K562 (cell line): ENCODE results near the gene LPAR5. TPM values are rescaled to one million over a fixed set of nuclear protein-coding genes. Genes with fewer than 3 reads are reported as not detected.

ENCODE experiments used
- ATAC-seq: fragments of 200-7000 bp; cut with Tn5 transposase; 3 replicates; pipeline ENCODE4 v1.9.1; 2020; ENCODE audit warnings: moderate library complexity
- BruUV-seq: library from RNA; stranded (reverse); fragments of 400-500 nt; replicated peaks from 2 replicates; lab custom pipeline; 2021; lab: Mats Ljungman, UMichigan
- CTCF ChIA-PET: fragments of 300-600 bp; formaldehyde crosslinking; extraction: SDS; loops from one replicate; lab custom pipeline; 2021; ENCODE audit warnings: low intra/inter-chr PET ratio; lab: Yijun Ruan, JAX
- POLR2A ChIA-PET: fragments of 300-600, 350-650 bp; sonication (Branson Sonifier 250); formaldehyde crosslinking; extraction: SDS; loops from one replicate; lab custom pipeline; 2021; ENCODE audit warnings: antibody characterized with exemption, inconsistent platforms; lab: Yijun Ruan, JAX
- DNase-seq, 4 experiments: peaks; one replicate each; pipeline versions ENCODE4 v3.0.0 to v3.0.0-alpha.2; 2011 to 2018; ENCODE audit warnings: low spot score in 3 of 4, mixed read lengths in 3 of 4; ENCODE audit errors: extremely low read depth in 1 of 4
- FAIRE-seq: peaks from 2 replicates; lab custom pipeline; 2011; peaks lifted over from hg19 to GRCh38; lab: Jason Lieb, UNC
- H2AFZ ChIP-seq: 2 replicates; pipeline ENCODE4 v1.6.0; 2011; ENCODE audit warnings: low read depth, low read length, control low read depth, inconsistent platforms
- H3K27ac ChIP-seq: fragments of 200-600 bp; 3 replicates; pipeline ENCODE4 v1.8.0; 2011; ENCODE audit warnings: low read depth, mild to moderate bottlenecking, control low read depth, inconsistent platforms, low read length, moderate library complexity, mixed read lengths; ENCODE audit errors: extremely low read depth
- H3K27me3 ChIP-seq, 2 experiments: fragments of 300-600 bp in 1 of 2; 2 replicates in 1 of 2; 3 replicates in 1 of 2; pipeline versions ENCODE4 v1.6.0 to v1.8.0; 2011; ENCODE audit warnings: inconsistent platforms in 2 of 2, low read length in 2 of 2, mild to moderate bottlenecking in 1 of 2, mixed read lengths in 1 of 2, moderate library complexity in 1 of 2; ENCODE audit not compliant: control insufficient read depth in 2 of 2, insufficient read depth in 2 of 2
- H3K36me3 ChIP-seq: fragments of 300-600 bp; 3 replicates; pipeline ENCODE4 v1.8.0; 2011; ENCODE audit warnings: mild to moderate bottlenecking, low read length, inconsistent platforms; ENCODE audit not compliant: control insufficient read depth, insufficient read depth
- H3K4me1 ChIP-seq, 2 experiments: fragments of 200-600 bp in 1 of 2; replicated peaks in 1 of 2; 2 replicates in 1 of 2; 3 replicates in 1 of 2; pipeline versions ENCODE4 v1.5.1 to v1.8.0; 2011; ENCODE audit warnings: inconsistent platforms in 2 of 2, low read length in 2 of 2, mild to moderate bottlenecking in 1 of 2, mixed read lengths in 1 of 2, moderate library complexity in 1 of 2; ENCODE audit not compliant: control insufficient read depth in 2 of 2, insufficient read depth in 2 of 2
- H3K4me2 ChIP-seq: 2 replicates; pipeline ENCODE4 v1.6.1; 2011; ENCODE audit warnings: low read length, control low read depth, inconsistent platforms, mixed read lengths; ENCODE audit not compliant: insufficient read depth
- H3K4me3 ChIP-seq: fragments of 200-600 bp; sonication (generic), shearing (Covaris generic); 2 replicates; pipeline ENCODE4 v1.5.1; 2016; ENCODE audit warnings: control low read depth, inconsistent platforms
- H3K79me2 ChIP-seq: fragments of 200-600 bp; 3 replicates; pipeline ENCODE4 v1.8.0; 2011; ENCODE audit warnings: low read length, inconsistent platforms; ENCODE audit not compliant: control insufficient read depth, insufficient read depth
- H3K9ac ChIP-seq, 2 experiments: 2 replicates each; pipeline versions ENCODE4 v1.6.0 to v1.6.1; 2011; ENCODE audit warnings: low read depth in 2 of 2, low read length in 2 of 2, control low read depth in 1 of 2, inconsistent platforms in 1 of 2, mild to moderate bottlenecking in 1 of 2, mixed read lengths in 1 of 2; ENCODE audit not compliant: insufficient read depth in 1 of 2
- H3K9me1 ChIP-seq: one replicate; pipeline ENCODE4 v1.6.0; 2011; ENCODE audit warnings: inconsistent platforms, mild to moderate bottlenecking, low read length, moderate library complexity; ENCODE audit not compliant: control insufficient read depth, insufficient read depth
- H3K9me3 ChIP-seq: replicated peaks from 2 replicates; pipeline ENCODE4 v1.5.1; 2011; ENCODE audit warnings: low read depth, low read length, inconsistent platforms; ENCODE audit not compliant: control insufficient read depth, insufficient read depth
- H4K20me1 ChIP-seq: replicated peaks from 2 replicates; pipeline ENCODE4 v1.6.1; 2011; ENCODE audit warnings: low read length, inconsistent platforms, mixed read lengths; ENCODE audit not compliant: control insufficient read depth, insufficient read depth
- EGR1 ChIP-seq: fragments of 450-650 bp; conservative IDR thresholded peaks from 2 replicates; pipeline ENCODE4 v1.6.1; 2017; ENCODE audit warnings: mild to moderate bottlenecking
- ETV6 ChIP-seq, 3 experiments: fragments of 150-350 bp in 1 of 3; sonication (generic) in 1 of 3; formaldehyde crosslinking in 1 of 3; IDR thresholded peaks; 2 replicates each; pipeline versions ENCODE4 v1.6.1 to v1.8.0; 2014 to 2022; ENCODE audit warnings: borderline replicate concordance in 2 of 3, low read depth in 2 of 3, antibody characterized with exemption in 1 of 3, low read length in 1 of 3, mild to moderate bottlenecking in 1 of 3, missing genetic modification reagents in 1 of 3
- HLTF ChIP-seq: fragments of 450-650 bp; IDR thresholded peaks from 2 replicates; pipeline ENCODE4 v1.6.1; 2016
- REST ChIP-seq, 2 experiments: fragments of 450-650 bp; formaldehyde crosslinking in 1 of 2; IDR thresholded peaks; 2 replicates each; pipeline versions ENCODE4 v1.4.0 to v1.6.1; 2014 to 2020; ENCODE audit warnings: mild to moderate bottlenecking in 2 of 2, borderline replicate concordance in 1 of 2, low read depth in 1 of 2
- ZBTB7A ChIP-seq: IDR thresholded peaks from 2 replicates; pipeline ENCODE4 v1.6.1; 2011; ENCODE audit warnings: low read depth, mild to moderate bottlenecking, low read length, moderate library complexity, borderline replicate concordance; ENCODE audit not compliant: control insufficient read depth
- ZNF280A ChIP-seq: fragments of 450-650 bp; IDR thresholded peaks from 2 replicates; pipeline ENCODE4 v1.6.1; 2018; ENCODE audit warnings: mild to moderate bottlenecking, low read depth; ENCODE audit not compliant: partially characterized antibody
- ZNF589 ChIP-seq: fragments of 200-800 bp; sonication (Bioruptor generic); IDR thresholded peaks from 2 replicates; pipeline ENCODE4 v1.6.1; 2016; ENCODE audit warnings: low read depth, missing genetic modification characterization, missing compliant biosample characterization
- WGBS: fragments of 100-300 bp; shearing (Covaris generic); methylation state at CpG from one replicate; pipeline ENCODE4 v1.1.6; 2016; ENCODE audit warnings: low coverage, mixed read lengths; ENCODE audit not compliant: insufficient coverage; ENCODE audit errors: missing lambda C conversion rate; 5-methylcytosine and 5-hydroxymethylcytosine counted together
- in situ Hi-C: fragments of 300-500 bp; cut with MboI; formaldehyde crosslinking; loops from 4 replicates; pipeline ENCODE4 v1.15.0; 2018; ENCODE audit warnings: inconsistent platforms, mixed read lengths
- intact Hi-C: fragments of 100-400 bp; cut with micrococcal nuclease; formaldehyde crosslinking; loops from 2 replicates; pipeline ENCODE4 v1.14.2; 2022
- polyA plus RNA-seq, 8 experiments: library from polyadenylated mRNA; depleted of rRNA in 4 of 8; stranded (reverse) in 5 of 8; unstranded in 3 of 8; fragments of >200 nt; fragmentation: Nextera tagmentation in 2 of 8; fragmentation: Illumina TruSeq in 1 of 8; extraction: Ambion mirVana in 2 of 8; extraction: Trizol in 1 of 8; gene quantifications; 2 replicates each; pipeline versions ENCODE4 v1.2.1 to v1.2.3, GENCODE V29; 2011 to 2014; ENCODE audit warnings: inconsistent platforms in 1 of 8, missing spikeins in 1 of 8
- total RNA-seq, 7 experiments: library from RNA; depleted of rRNA in 6 of 7; stranded (reverse); fragments of >200 nt in 6 of 7; fragmentation: Illumina TruSeq in 2 of 7; extraction: Trizol in 2 of 7; gene quantifications; 2 replicates each; pipeline versions ENCODE4 v1.2.1 to v1.2.3, GENCODE V29; 2011 to 2021; ENCODE audit warnings: low replicate concordance in 1 of 7

LPAR5 gene
- total and polyA plus RNA-seq, 9 of the 15 experiments (the other 6 are each of a cell fraction or from before 2014, with no cell fraction given): 1.3 to 11.7 (median 3.6) TPM

GRCh38 chr12:6640497-6640896 lies 4.7 kb upstream of the LPAR5 start (continued):
- TF ChIP-seq ZNF280A: peak; percentile 25

GRCh38 chr12:6639151-6639801 lies 3.5 kb upstream of the LPAR5 start:
- Histone ChIP-seq H3K4me1 (peaks cover 45 to 53% of the 10 kb centered on the region in 2 experiments; a peak in 4 of 5 replicates), H3K27me3 (no peaks in the 10 kb centered on the region), H3K4me3 (peak overlapping the region; percentile 37), H3K27ac (peak overlapping the region; percentile 97), H3K9ac (peak overlapping the region; percentile 77 to 89), H3K4me2 (peak overlapping the region; percentile 81), H4K20me1 (no peaks in the 10 kb centered on the region), H3K9me3 (peaks cover 4% of the 10 kb centered on the region), H3K79me2 (peaks cover 37% of the 10 kb centered on the region), H2AFZ (peak overlapping the region; percentile 76), H3K36me3 (no peaks in the 10 kb centered on the region; the same call in 2 of the 3 replicates), H3K9me1 (no peaks in the 10 kb centered on the region)
- FAIRE-seq (peak; percentile 92), DNase-seq (peak; percentile 82 to 85 (median 82)), ATAC-seq (peak; percentile 39)
- in situ Hi-C loops (no loop called here), intact Hi-C loops (loop anchor here (2.0 kb wide), 1 partner anchor 24 kb away; the partner anchor contains the start of gene ING4)
- BruUV-seq: TSS peak; percentile 61
- ChIA-PET POLR2A (interaction anchor here (0.6 to 1.2 kb wide), 3 partner anchors 10 to 102 kb away, joined by 3 to 5 read pairs (median 4); partner anchors contain the start of gene ZNF384), CTCF (no interaction called here)
- 8% methylated on average over 11 of the region's 11 CpGs for WGBS
- peak; percentile 25; the same call in 1 of the 2 replicates for TF ChIP-seq REST (IDR thresholded peaks at IDR 0.05; ENCODE audit: borderline replicate concordance)
- TF ChIP-seq REST (CRISPR knock-in tag; IDR thresholded peaks at IDR 0.05; ENCODE audit: low read depth): no peak
- TF ChIP-seq ETV6 (IDR thresholded peaks at IDR 0.05; ENCODE audit: borderline replicate concordance in 1 of 2, low read depth in 2 of 2, low read length in 1 of 2): 0 out of 4 replicates have a peak, but pooled peaks of 1 of the 2 experiments have one; percentile 38
- TF ChIP-seq ETV6 (CRISPR knock-in tag; IDR thresholded peaks at IDR 0.05; ENCODE audit: borderline replicate concordance): no peak
- no peak for TF ChIP-seq HLTF
- peak; percentile 38; the same call in 1 of the 2 replicates for TF ChIP-seq ZBTB7A
- peak; percentile 27; the same call in 1 of the 2 replicates for TF ChIP-seq EGR1
- TF ChIP-seq ZNF589 (CRISPR knock-in tag): peak; percentile 89
